AG09319 (cell line): ENCODE measurements around the gene TMEM267.
"Not testable (repeated sequence)": the region's sequence is repeated elsewhere in the genome, so short reads cannot be mapped to it uniquely, and the experiment has no call there.

Experiments used
- DNase-seq: peaks from one replicate; pipeline ENCODE4 v3.0.0-alpha.2; 2010; ENCODE audit warnings: low read depth; ENCODE audit errors: extremely low read depth
- CTCF ChIP-seq: IDR thresholded peaks from 2 replicates; pipeline ENCODE4 v1.5.1; 2011; ENCODE audit warnings: low read depth, mild to moderate bottlenecking, inconsistent platforms, low read length, moderate library complexity

TMEM267 gene

DNA sequence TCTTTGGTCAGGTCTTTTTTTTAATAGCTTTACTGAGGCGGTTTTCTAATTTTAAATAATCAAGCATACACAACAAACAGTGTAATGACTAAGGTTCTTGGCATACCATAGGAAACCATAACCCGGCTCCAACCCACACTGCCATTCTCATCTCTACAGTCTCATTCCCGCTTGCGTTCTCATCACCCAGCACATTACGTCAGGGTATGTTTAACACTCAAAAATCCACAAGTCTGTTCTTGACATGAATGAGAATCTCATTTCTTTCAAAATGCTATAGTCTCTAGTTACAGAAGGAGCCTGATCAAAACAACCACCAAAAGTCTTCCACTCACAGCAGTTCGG lies 30.8 kb upstream of the TMEM267 start:
- peak; percentile 29 for DNase-seq
- no peak for TF ChIP-seq CTCF

GRCh38 chr5:43514025-43514424 lies 30.4 kb upstream of the TMEM267 start:
- TF ChIP-seq CTCF: no peak
- DNase-seq: no peak

GRCh38 chr5:43511062-43511461 lies 27.4 kb upstream of the TMEM267 start:
- not testable (repeated sequence) for DNase-seq

- DNase-seq: no peak
- TF ChIP-seq CTCF: no peak
Observed at GRCh38 chr5:43498581-43498980, 14.9 kb upstream of the TMEM267 start.

- DNase-seq: no peak
- TF ChIP-seq CTCF: no peak
Observed at GRCh38 chr5:43497311-43498104, 13.8 kb upstream of the TMEM267 start.

GRCh38 chr5:43491326-43491725 lies 7.7 kb upstream of the TMEM267 start:
- no peak for DNase-seq
- TF ChIP-seq CTCF: no peak

DNA sequence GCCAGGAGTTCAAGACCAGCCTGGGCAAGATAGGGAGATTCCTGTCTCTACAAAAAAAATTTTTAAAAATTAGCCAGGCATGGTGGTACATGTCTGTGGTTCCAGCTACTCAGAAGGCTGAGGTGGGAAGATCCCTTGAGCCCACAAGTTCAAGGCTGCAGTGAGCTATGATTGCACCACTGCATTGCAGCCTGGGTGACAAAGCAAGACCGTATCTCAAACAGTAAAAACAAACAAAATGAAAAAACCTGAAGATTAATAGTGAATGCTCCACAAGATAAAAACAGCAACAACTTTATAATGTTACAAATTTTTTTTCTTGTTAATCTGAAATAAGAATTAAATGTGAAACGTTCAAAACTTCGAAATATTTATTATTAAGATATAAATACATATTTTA lies 2.7 kb upstream of the TMEM267 start:
- TF ChIP-seq CTCF: no peak
- no peak for DNase-seq

GRCh38 chr5:43485406-43485805 lies 1.7 kb upstream of the TMEM267 start:
- DNase-seq: no peak
- TF ChIP-seq CTCF: no peak
